Chondrocyte (in vitro differentiated cells): ENCODE measurements around the gene PPP1R12C. TPM values are rescaled to one million over a fixed set of nuclear protein-coding genes. Genes with fewer than 3 reads are reported as not detected.
A peak's percentile ranks its signal among the peaks of the same experiment; 100 is the strongest.

ENCODE experiments used
- DNase-seq: peaks from one replicate; pipeline ENCODE4 v3.0.0; 2021; ENCODE audit warnings: mixed read lengths, low spot score
- H3K27ac Mint-ChIP-seq: one replicate; pipeline ENCODE4 v1.8.0; 2021; ENCODE audit warnings: mild to moderate bottlenecking, moderate library complexity, mixed read lengths; ENCODE audit not compliant: unreplicated experiment
- H3K27me3 Mint-ChIP-seq: 2 replicates; pipeline ENCODE4 v1.8.0; 2021; ENCODE audit warnings: low read depth, mixed read lengths
- H3K36me3 Mint-ChIP-seq: 2 replicates; pipeline ENCODE4 v1.8.0; 2021; ENCODE audit warnings: low read depth, mixed read lengths
- H3K4me1 Mint-ChIP-seq: 2 replicates; pipeline ENCODE4 v1.8.0; 2021; ENCODE audit warnings: low read depth, mild to moderate bottlenecking, mixed read lengths
- H3K4me3 Mint-ChIP-seq: one replicate; pipeline ENCODE4 v1.8.0; 2021; ENCODE audit warnings: mild to moderate bottlenecking, moderate library complexity, mixed read lengths; ENCODE audit not compliant: unreplicated experiment
- H3K9me3 Mint-ChIP-seq: 2 replicates; pipeline ENCODE4 v1.8.0; 2021; ENCODE audit warnings: low read depth, mixed read lengths
- CTCF ChIP-seq: fragments of 200-600 bp; sonication (generic); IDR thresholded peaks from 2 replicates; pipeline ENCODE4 v1.5.0; 2021; ENCODE audit warnings: antibody characterized with exemption, mild to moderate bottlenecking, moderate library complexity
- total RNA-seq: library from RNA; stranded (reverse); gene quantifications from 3 replicates; pipeline ENCODE4 v1.2.1, GENCODE V29; 2021

PPP1R12C gene
- total RNA-seq, 1 donor from 2014 or later = 103 TPM

GRCh38 chr19:55053735-55054134 lies 63.7 kb downstream of the PPP1R12C start:
- Mint-ChIP-seq H3K4me3 (no peak overlapping the region), H3K27ac (no peak overlapping the region), H3K9me3 (no peaks in the 10 kb centered on the region), H3K36me3 (peaks cover 31% of the 10 kb centered on the region), H3K4me1 (no peaks in the 10 kb centered on the region), H3K27me3 (no peaks in the 10 kb centered on the region)
- TF ChIP-seq CTCF = no peak
- no peak for DNase-seq

GRCh38 chr19:55050749-55051532 lies 66.5 kb downstream of the PPP1R12C start:
- H3K9me3 Mint-ChIP-seq = no peaks in the 10 kb centered on the region
- no peaks in the 10 kb centered on the region for H3K27me3 Mint-ChIP-seq
- no peak overlapping the region for H3K27ac Mint-ChIP-seq
- H3K4me3 Mint-ChIP-seq = no peak overlapping the region
- peaks cover 24% of the 10 kb centered on the region for H3K36me3 Mint-ChIP-seq
- TF ChIP-seq CTCF = no peak
- DNase-seq = no peak
- H3K4me1 Mint-ChIP-seq = no peaks in the 10 kb centered on the region

GRCh38 chr19:55048446-55048845 lies 69.0 kb downstream of the PPP1R12C start:
- H3K4me1 Mint-ChIP-seq = no peaks in the 10 kb centered on the region
- peaks cover 24% of the 10 kb centered on the region for H3K36me3 Mint-ChIP-seq
- no peak for DNase-seq
- no peak for TF ChIP-seq CTCF
- no peaks in the 10 kb centered on the region for H3K9me3 Mint-ChIP-seq
- H3K27ac Mint-ChIP-seq = no peak overlapping the region
- H3K27me3 Mint-ChIP-seq = no peaks in the 10 kb centered on the region
- no peak overlapping the region for H3K4me3 Mint-ChIP-seq

- Mint-ChIP-seq H3K4me1 (no peaks in the 10 kb centered on the region), H3K36me3 (peaks cover 21% of the 10 kb centered on the region), H3K9me3 (no peaks in the 10 kb centered on the region), H3K27me3 (no peaks in the 10 kb centered on the region), H3K27ac (no peak overlapping the region), H3K4me3 (no peak overlapping the region)
- DNase-seq = no peak
- TF ChIP-seq CTCF = no peak
Measured at GRCh38 chr19:55047951-55048350, 69.5 kb downstream of the PPP1R12C start.

- Mint-ChIP-seq H3K27ac (no peak overlapping the region), H3K27me3 (no peaks in the 10 kb centered on the region), H3K4me1 (no peaks in the 10 kb centered on the region), H3K9me3 (no peaks in the 10 kb centered on the region), H3K4me3 (no peak overlapping the region), H3K36me3 (peaks cover 26% of the 10 kb centered on the region)
- TF ChIP-seq CTCF = no peak
- DNase-seq = peak; percentile 79
Measured at GRCh38 chr19:55046975-55047622, 70.3 kb downstream of the PPP1R12C start.
